ENCODE measurements around the gene BIN2. TPM values are rescaled to one million over a fixed set of nuclear protein-coding genes. Genes with fewer than 3 reads are reported as not detected.
A peak's percentile ranks its signal among the peaks of the same experiment; 100 is the strongest.

Gene BIN2
- total RNA-seq, result 1 to 10 TPM in 3 of 8 experiments, under 1 TPM in 2, not detected in 3; 0.14 to 3.0 (median 1.1) TPM

GRCh38 chr12:51323966-51324895, at the start of gene BIN2:
Gene BIN2 (minus strand): TSS chr12:51324174. CDS start chr12:51324102, 72 bp downstream.
- WGBS, 10 experiments, result 93 to 100% (median 95%) methylated on average over 3 to 18 of the region's 60 CpGs; no CpG with 5 or more reads in 3 of the 10 experiments
- no peak for ATAC-seq (replicated peaks in 6 of 8)
- H3K27ac ChIP-seq, result no peak within 1 kb of the TSS
- no peaks in the 10 kb centered on the region for H3K4me1 ChIP-seq (replicated peaks in 1 of 2)
- H3K4me3 ChIP-seq, result no peak within 1 kb of the TSS
- in situ Hi-C loops (cut with MboI; ENCODE audit: low pct_unique_long_range_greater_than_20kb in 2 of 9, low sequenced_read_pairs in 9 of 9, unreplicated experiment in 9 of 9), result loop anchor here in 1 of 9 experiments (10.0 kb wide), 1 partner anchor 49 kb away; the partner anchor contains the start of gene SMAGP

GRCh38 chr12:51373187-51373586, 49.2 kb upstream of the BIN2 start:
- Histone ChIP-seq H3K4me1 (replicated peaks in 1 of 2) (peaks cover 0 to 6% of the 10 kb centered on the region in 2 donors), H3K4me3 (no peak overlapping the region), H3K27ac (no peak overlapping the region)
- WGBS, 10 experiments, result 67 to 100% (median 84%) methylated on average over 1 to 3 of the region's 3 CpGs
- ATAC-seq (replicated peaks in 6 of 8), result no peak
- in situ Hi-C loops (cut with MboI; ENCODE audit: low pct_unique_long_range_greater_than_20kb in 2 of 9, low sequenced_read_pairs in 9 of 9, unreplicated experiment in 9 of 9), result no loop called here

- Histone ChIP-seq H3K4me3 (no peak overlapping the region), H3K4me1 (replicated peaks in 1 of 2) (peaks cover 0 to 6% of the 10 kb centered on the region in 2 donors), H3K27ac (no peak overlapping the region)
- 20 to 100% (median 100%) methylated on average over 1 of the region's 2 CpGs; no CpG with 5 or more reads in 5 of the 10 experiments for WGBS, 10 experiments
- ATAC-seq (replicated peaks in 6 of 8), result no peak
- in situ Hi-C loops (cut with MboI; ENCODE audit: low pct_unique_long_range_greater_than_20kb in 2 of 9, low sequenced_read_pairs in 9 of 9, unreplicated experiment in 9 of 9), result no loop called here
These were observed 48.0 kb upstream of the BIN2 start for GRCh38 chr12:51372021-51372420.

- in situ Hi-C loops (cut with MboI; ENCODE audit: low pct_unique_long_range_greater_than_20kb in 2 of 9, low sequenced_read_pairs in 9 of 9, unreplicated experiment in 9 of 9), result no loop called here
- Histone ChIP-seq H3K27ac (peak overlapping the region in 1 of 2 donors; percentile 34), H3K4me1 (replicated peaks in 1 of 2) (peaks cover 0 to 6% of the 10 kb centered on the region in 2 donors), H3K4me3 (no peak overlapping the region)
- WGBS, 10 experiments, result 0 to 35% (median 5%) methylated on average over 1 to 6 of the region's 8 CpGs; no CpG with 5 or more reads in 1 of the 10 experiments
- ATAC-seq (replicated peaks in 6 of 8), result peak; percentile 92 to 96 (median 94)
These were observed 47.5 kb upstream of the BIN2 start for GRCh38 chr12:51371295-51371953.

- in situ Hi-C loops (cut with MboI; ENCODE audit: low pct_unique_long_range_greater_than_20kb in 2 of 9, low sequenced_read_pairs in 9 of 9, unreplicated experiment in 9 of 9), result no loop called here
- 68 to 98% (median 88%) methylated on average over 2 to 8 of the region's 9 CpGs; no CpG with 5 or more reads in 3 of the 10 experiments for WGBS, 10 experiments
- H3K4me1 ChIP-seq (replicated peaks in 1 of 2), result peaks cover 0 to 6% of the 10 kb centered on the region in 2 donors
- no peak overlapping the region for H3K4me3 ChIP-seq
- ATAC-seq (replicated peaks in 6 of 8), result no peak
- no peak overlapping the region for H3K27ac ChIP-seq
These were observed 46.7 kb upstream of the BIN2 start for GRCh38 chr12:51370667-51371066.

- WGBS, 10 experiments, result 68 to 100% (median 100%) methylated on average over 2 to 4 of the region's 4 CpGs; no CpG with 5 or more reads in 5 of the 10 experiments
- Histone ChIP-seq H3K4me3 (no peak overlapping the region), H3K27ac (no peak overlapping the region), H3K4me1 (replicated peaks in 1 of 2) (peaks cover 0 to 6% of the 10 kb centered on the region in 2 donors)
- in situ Hi-C loops (cut with MboI; ENCODE audit: low pct_unique_long_range_greater_than_20kb in 2 of 9, low sequenced_read_pairs in 9 of 9, unreplicated experiment in 9 of 9), result no loop called here
- no peak for ATAC-seq (replicated peaks in 6 of 8)
These were observed 45.6 kb upstream of the BIN2 start for GRCh38 chr12:51369581-51369980.

- WGBS, 10 experiments, result 73 to 100% (median 95%) methylated on average over 1 to 10 of the region's 17 CpGs; no CpG with 5 or more reads in 1 of the 10 experiments
- no peak for ATAC-seq (replicated peaks in 6 of 8)
- H3K27ac ChIP-seq, result no peak overlapping the region
- in situ Hi-C loops (cut with MboI; ENCODE audit: low pct_unique_long_range_greater_than_20kb in 2 of 9, low sequenced_read_pairs in 9 of 9, unreplicated experiment in 9 of 9), result no loop called here
- no peak overlapping the region for H3K4me3 ChIP-seq
- H3K4me1 ChIP-seq (replicated peaks in 1 of 2), result peaks cover 0 to 6% of the 10 kb centered on the region in 2 donors
These were observed 44.9 kb upstream of the BIN2 start for GRCh38 chr12:51368640-51369517.

- no peak overlapping the region for H3K4me3 ChIP-seq
- no peak for ATAC-seq (replicated peaks in 6 of 8)
- H3K4me1 ChIP-seq (replicated peaks in 1 of 2), result no peaks in the 10 kb centered on the region
- H3K27ac ChIP-seq, result no peak overlapping the region
- in situ Hi-C loops (cut with MboI; ENCODE audit: low pct_unique_long_range_greater_than_20kb in 2 of 9, low sequenced_read_pairs in 9 of 9, unreplicated experiment in 9 of 9), result no loop called here
- WGBS, 10 experiments, result 40 to 100% (median 88%) methylated on average over 1 to 5 of the region's 10 CpGs; no CpG with 5 or more reads in 6 of the 10 experiments
These were observed 41.3 kb upstream of the BIN2 start for GRCh38 chr12:51365276-51365675.

DNA sequence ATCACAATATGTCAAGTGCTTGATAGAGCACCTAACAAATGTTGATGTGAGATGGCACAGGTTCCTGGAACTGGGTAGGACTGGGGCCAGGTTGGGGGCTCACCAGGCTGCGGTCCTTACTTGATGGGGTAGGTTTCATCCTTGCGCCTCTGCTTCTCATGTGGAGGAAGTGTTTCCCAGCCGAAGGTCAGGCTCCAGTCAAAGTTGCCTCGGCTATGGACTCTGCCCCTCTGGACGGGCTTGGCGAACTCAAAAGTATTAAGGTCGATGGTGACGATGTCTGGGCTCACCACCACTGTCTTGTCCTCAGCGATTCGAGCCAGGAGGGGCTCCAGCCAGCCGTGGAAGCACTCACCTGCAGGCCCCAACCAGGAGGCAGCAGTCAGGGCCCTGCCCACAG, 40.0 kb upstream of the BIN2 start:
- in situ Hi-C loops (cut with MboI; ENCODE audit: low pct_unique_long_range_greater_than_20kb in 2 of 9, low sequenced_read_pairs in 9 of 9, unreplicated experiment in 9 of 9), result no loop called here
- 84 to 97% (median 89%) methylated on average over 3 to 6 of the region's 11 CpGs; no CpG with 5 or more reads in 3 of the 10 experiments for WGBS, 10 experiments
- no peak overlapping the region for H3K27ac ChIP-seq
- H3K4me1 ChIP-seq (replicated peaks in 1 of 2), result no peaks in the 10 kb centered on the region
- H3K4me3 ChIP-seq, result no peak overlapping the region
- no peak for ATAC-seq (replicated peaks in 6 of 8)

GRCh38 chr12:51362747-51363342, 38.9 kb upstream of the BIN2 start:
- in situ Hi-C loops (cut with MboI; ENCODE audit: low pct_unique_long_range_greater_than_20kb in 2 of 9, low sequenced_read_pairs in 9 of 9, unreplicated experiment in 9 of 9), result no loop called here
- no peak overlapping the region for H3K27ac ChIP-seq
- H3K4me3 ChIP-seq, result no peak overlapping the region
- no peaks in the 10 kb centered on the region for H3K4me1 ChIP-seq (replicated peaks in 1 of 2)
- 57 to 86% (median 80%) methylated on average over 1 to 2 of the region's 2 CpGs; no CpG with 5 or more reads in 3 of the 10 experiments for WGBS, 10 experiments
- no peak for ATAC-seq (replicated peaks in 6 of 8)

GRCh38 chr12:51362307-51362706, 38.3 kb upstream of the BIN2 start:
- peak in 4 of 8 experiments; percentile 36 to 67 (median 56) for ATAC-seq (replicated peaks in 6 of 8)
- in situ Hi-C loops (cut with MboI; ENCODE audit: low pct_unique_long_range_greater_than_20kb in 2 of 9, low sequenced_read_pairs in 9 of 9, unreplicated experiment in 9 of 9), result no loop called here
- 70 to 100% (median 92%) methylated on average over 2 of the region's 6 CpGs; no CpG with 5 or more reads in 7 of the 10 experiments for WGBS, 10 experiments
- Histone ChIP-seq H3K4me1 (replicated peaks in 1 of 2) (no peaks in the 10 kb centered on the region), H3K4me3 (no peak overlapping the region), H3K27ac (no peak overlapping the region)

Measured in motor neuron (in vitro differentiated cells).